ENCODE measurements around the gene CNTNAP2.

DNA sequence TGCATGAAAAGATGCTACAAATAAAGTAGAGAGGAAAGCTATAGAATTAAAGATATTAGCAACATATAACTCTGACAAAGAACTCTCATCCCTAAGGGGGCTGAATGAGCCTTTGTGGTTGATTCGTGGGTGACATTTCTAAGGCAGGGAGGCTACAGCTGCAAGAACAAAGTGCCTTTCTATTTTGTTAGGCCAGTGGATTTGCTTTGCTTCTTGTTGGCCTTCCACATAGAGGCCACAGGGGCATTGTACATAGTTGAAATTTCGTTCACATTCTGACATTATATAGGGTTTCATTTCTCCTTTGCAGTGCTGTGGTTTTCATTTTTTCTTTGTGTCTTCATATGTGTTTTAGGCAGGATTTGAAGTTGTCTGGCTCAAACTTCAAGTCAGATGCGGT, 1654.7 kb downstream of the CNTNAP2 start:
- TF ChIP-seq MAZ (CRISPR knock-in tag; conservative IDR thresholded peaks at IDR 0.05 in 1 of 2, IDR thresholded peaks at IDR 0.05 in 1 of 2) (no peak), ZNF3 (CRISPR knock-in tag; IDR thresholded peaks at IDR 0.05) (no peak), RAD21 (CRISPR knock-in tag; conservative IDR thresholded peaks at IDR 0.05 in 1 of 2, IDR thresholded peaks at IDR 0.05 in 1 of 2) (no peak), ZFPM2 (CRISPR knock-in tag; IDR thresholded peaks at IDR 0.05) (no peak)
